Endothelial cell of umbilical vein (primary cell): ENCODE data around the gene NUCKS1. TPM values are rescaled to one million over a fixed set of nuclear protein-coding genes. Genes with fewer than 3 reads are reported as not detected.

Experiments used
- BruUV-seq: library from RNA; stranded (reverse); fragments of 400-500 nt; replicated peaks from 2 replicates; lab custom pipeline; 2021; lab: Mats Ljungman, UMichigan
- CTCF ChIA-PET: fragments of 300-600, 350-600 bp; sonication (Branson Sonifier 250); formaldehyde crosslinking; loops from one replicate; lab custom pipeline; 2021; ENCODE audit warnings: antibody characterized with exemption, inconsistent platforms; lab: Charles Lee
- POLR2A ChIA-PET: fragments of 300-600, 350-600 bp; sonication (Branson Sonifier 250); formaldehyde crosslinking; loops from one replicate; lab custom pipeline; 2021; ENCODE audit warnings: antibody characterized with exemption, inconsistent platforms; lab: Charles Lee
- DNase-seq: peaks from one replicate; pipeline ENCODE4 v3.0.0-alpha.2; 2011; ENCODE audit warnings: low read depth, low spot score
- FAIRE-seq: peaks from 2 replicates; lab custom pipeline; 2011; peaks lifted over from hg19 to GRCh38; lab: Jason Lieb, UNC
- H2AFZ ChIP-seq: 2 replicates; pipeline ENCODE4 v1.6.0; 2012; ENCODE audit warnings: low read depth, low read length, control low read depth, inconsistent platforms
- H3K27ac ChIP-seq: 2 replicates; pipeline ENCODE4 v1.5.1; 2011; ENCODE audit warnings: low read depth, mild to moderate bottlenecking, control low read depth, low read length, moderate library complexity; ENCODE audit not compliant: insufficient read depth
- H3K27me3 ChIP-seq, 2 experiments: 2 replicates each; pipeline versions ENCODE4 v1.6.0 to v1.6.1; 2011; ENCODE audit warnings: low read length in 2 of 2, mixed read lengths in 1 of 2; ENCODE audit not compliant: control insufficient read depth in 2 of 2, insufficient read depth in 2 of 2
- H3K36me3 ChIP-seq, 2 experiments: 2 replicates in 1 of 2; 3 replicates in 1 of 2; pipeline ENCODE4 v1.5.1; 2011; ENCODE audit warnings: low read length in 2 of 2, mild to moderate bottlenecking in 1 of 2, moderate library complexity in 1 of 2; ENCODE audit not compliant: control insufficient read depth in 2 of 2, insufficient read depth in 2 of 2; ENCODE audit errors: extremely low read depth in 1 of 2
- H3K4me1 ChIP-seq: 3 replicates; pipeline ENCODE4 v1.5.1; 2011; ENCODE audit warnings: mild to moderate bottlenecking, low read length; ENCODE audit not compliant: control insufficient read depth, insufficient read depth; ENCODE audit errors: extremely low read depth
- H3K4me2 ChIP-seq: 2 replicates; pipeline ENCODE4 v1.6.1; 2011; ENCODE audit warnings: low read length, control low read depth, mixed read lengths; ENCODE audit not compliant: insufficient read depth
- H3K4me3 ChIP-seq, 3 experiments: fragments of 200-600 bp in 1 of 3; sonication (generic), shearing (Covaris generic) in 1 of 3; replicated peaks in 1 of 3; 2 replicates each; pipeline ENCODE4 v1.5.1; 2011 to 2016; ENCODE audit warnings: control low read depth in 3 of 3, low read length in 3 of 3, mild to moderate bottlenecking in 2 of 3, inconsistent platforms in 1 of 3, low read depth in 1 of 3, moderate library complexity in 1 of 3; ENCODE audit not compliant: insufficient read depth in 1 of 3
- H3K79me2 ChIP-seq: 2 replicates; pipeline ENCODE4 v1.6.0; 2012; ENCODE audit warnings: low read length, inconsistent platforms; ENCODE audit not compliant: control insufficient read depth, insufficient read depth
- H3K9ac ChIP-seq: replicated peaks from 2 replicates; pipeline ENCODE3; 2011; ENCODE audit warnings: low read length, control low read depth; ENCODE audit not compliant: insufficient read depth; ENCODE audit errors: extremely low read depth
- H3K9me1 ChIP-seq: replicated peaks from 3 replicates; pipeline ENCODE4 v1.6.0; 2011; ENCODE audit warnings: mild to moderate bottlenecking, low read length; ENCODE audit not compliant: control insufficient read depth, insufficient read depth; ENCODE audit errors: extremely low read depth
- H3K9me3 ChIP-seq: replicated peaks from 2 replicates; pipeline ENCODE4 v1.5.1; 2012; ENCODE audit warnings: low read length, inconsistent platforms; ENCODE audit not compliant: control insufficient read depth, insufficient read depth
- H4K20me1 ChIP-seq: replicated peaks from 2 replicates; pipeline ENCODE3; 2011; ENCODE audit warnings: mild to moderate bottlenecking, low read length; ENCODE audit not compliant: control insufficient read depth, insufficient read depth; ENCODE audit errors: extremely low read depth
- CTCF ChIP-seq, 2 donors: IDR thresholded peaks; 1 replicate in 1 of 2; 2 replicates in 1 of 2; pipeline ENCODE4 v1.5.1; 2011; ENCODE audit warnings: low read length in 2 of 2, mild to moderate bottlenecking in 2 of 2, moderate library complexity in 2 of 2, control low read depth in 1 of 2, inconsistent platforms in 1 of 2, low read depth in 1 of 2; ENCODE audit not compliant: insufficient read depth in 1 of 2; ENCODE audit errors: extremely low read depth in 1 of 2
- EZH2 ChIP-seq: IDR thresholded peaks from 2 replicates; pipeline ENCODE4 v1.6.1; 2012; ENCODE audit warnings: borderline replicate concordance, low read depth, mild to moderate bottlenecking, moderate library complexity, low read length, inconsistent platforms; ENCODE audit not compliant: severe bottlenecking
- FOS ChIP-seq: IDR thresholded peaks from 2 replicates; pipeline ENCODE4 v1.6.1; 2011; ENCODE audit warnings: mild to moderate bottlenecking, low read length, moderate library complexity, borderline replicate concordance; ENCODE audit not compliant: insufficient read depth
- GATA2 ChIP-seq: IDR thresholded peaks from 2 replicates; pipeline ENCODE4 v1.7.0; 2011; ENCODE audit warnings: low read depth, mild to moderate bottlenecking, moderate library complexity, mixed read lengths, low read length; ENCODE audit not compliant: insufficient read length, insufficient read depth
- JUN ChIP-seq: IDR thresholded peaks from 2 replicates; pipeline ENCODE4 v1.6.1; 2011; ENCODE audit warnings: borderline replicate concordance, low read depth; ENCODE audit not compliant: insufficient read length, insufficient read depth
- MAX ChIP-seq: IDR thresholded peaks from 2 replicates; pipeline ENCODE4 v1.6.1; 2011; ENCODE audit not compliant: insufficient read depth, insufficient read length
- MYC ChIP-seq: IDR thresholded peaks from one replicate; pipeline ENCODE4 v1.6.1; 2011; ENCODE audit warnings: mild to moderate bottlenecking, low read depth, low read length
- POLR2A ChIP-seq: IDR thresholded peaks from 2 replicates; pipeline ENCODE4 v1.6.1; 2012; ENCODE audit warnings: low read depth, mild to moderate bottlenecking, control low read depth, low read length
- POLR2AphosphoS5 ChIP-seq: IDR thresholded peaks from 2 replicates; pipeline ENCODE4 v1.6.1; 2012; ENCODE audit warnings: low read depth, mild to moderate bottlenecking, control low read depth, low read length, moderate library complexity; ENCODE audit not compliant: insufficient read depth
- dilution Hi-C: fragments of 300-500 bp; cut with MboI; formaldehyde crosslinking; loops from one replicate; pipeline ENCODE4 v1.15.0; 2019; ENCODE audit warnings: low sequenced_read_pairs; ENCODE audit not compliant: extremely low pct_ligation_motif_present
- intact Hi-C: fragments of 100-400 bp; cut with micrococcal nuclease; formaldehyde crosslinking; loops from one replicate; pipeline ENCODE4 v1.10.0; 2022
- polyA plus RNA-seq, 4 experiments: library from polyadenylated mRNA; depleted of rRNA in 3 of 4; stranded (reverse) in 3 of 4; unstranded in 1 of 4; fragments of >200 nt; gene quantifications; 2 replicates each; pipeline versions ENCODE4 v1.2.1 to v1.2.3, GENCODE V29; 2011 to 2012; ENCODE audit warnings: missing spikeins in 1 of 4
- total RNA-seq: library from RNA; stranded (reverse); gene quantifications from 2 replicates; pipeline ENCODE4 v1.2.3, GENCODE V29; 2021

Gene NUCKS1
- total and polyA plus RNA-seq, 2 donors (not counting 3 experiments of a cell fraction or from before 2014, with no cell fraction given): 53.7 to 282 TPM

- dilution Hi-C loops: no loop called here
- intact Hi-C loops: no loop called here
- Histone ChIP-seq H3K9me1 (no peaks in the 10 kb centered on the region), H3K27me3 (no peaks in the 10 kb centered on the region), H3K9me3 (no peaks in the 10 kb centered on the region), H3K4me1 (no peaks in the 10 kb centered on the region), H3K79me2 (no peaks in the 10 kb centered on the region), H3K4me2 (no peak overlapping the region), H2AFZ (no peak overlapping the region), H3K4me3 (no peak overlapping the region), H3K36me3 (peaks cover 0 to 31% of the 10 kb centered on the region in 2 experiments), H3K27ac (no peak overlapping the region), H4K20me1 (no peaks in the 10 kb centered on the region), H3K9ac (no peak overlapping the region)
- FAIRE-seq (no peak), DNase-seq (no peak)
- TF ChIP-seq JUN (no peak), POLR2AphosphoS5 (no peak), POLR2A (no peak), CTCF (IDR thresholded peaks at IDR 0.05; ENCODE audit: extremely low read depth in 1 of 2, insufficient read depth in 1 of 2, low read depth in 1 of 2, low read length in 2 of 2) (no peak), FOS (no peak), EZH2 (no peak), GATA2 (no peak), MAX (no peak), MYC (no peak)
- POLR2A ChIA-PET: no interaction called here
- no TSS peak for BruUV-seq
- CTCF ChIA-PET: interaction anchor here (12.5 kb wide), 1 partner anchor 179 kb away, joined by 403 read pairs; no protein-coding TSS in a partner anchor
Observed at GRCh38 chr1:205798577-205798976, 48.6 kb upstream of the NUCKS1 start.
